IMR-90 (cell line): ENCODE measurements around the gene FBXL14. TPM values are rescaled to one million over a fixed set of nuclear protein-coding genes. Genes with fewer than 3 reads are reported as not detected.
A peak's percentile ranks its signal among the peaks of the same experiment; 100 is the strongest.

ENCODE experiments used
- ATAC-seq: fragments of 200-7000 bp; cut with Tn5 transposase; 2 replicates; pipeline ENCODE4 v1.9.1; 2020; ENCODE audit warnings: low read depth, mild to moderate bottlenecking, moderate library complexity
- BruUV-seq: library from RNA; stranded (reverse); fragments of 400-500 nt; replicated peaks from 2 replicates; lab custom pipeline; 2021; lab: Mats Ljungman, UMichigan
- CTCF ChIA-PET: fragments of 300-600 bp; formaldehyde crosslinking; extraction: SDS; loops from one replicate; lab custom pipeline; 2021; ENCODE audit warnings: antibody characterized with exemption; lab: Yijun Ruan, JAX
- POLR2A ChIA-PET: fragments of 300-600 bp; sonication (Branson Sonifier 250); formaldehyde crosslinking; loops from one replicate; lab custom pipeline; 2022; ENCODE audit warnings: antibody characterized with exemption; ENCODE audit not compliant: unreplicated experiment; lab: Charles Lee
- DNase-seq: peaks from one replicate; pipeline ENCODE4 v3.0.0; 2013
- H2AFZ ChIP-seq: replicated peaks from 2 replicates; pipeline ENCODE3; 2013; ENCODE audit warnings: low read length, mild to moderate bottlenecking; ENCODE audit not compliant: poor library complexity
- H2AK5ac ChIP-seq: 2 replicates; pipeline ENCODE4 v1.6.1; 2013; ENCODE audit warnings: low read depth, low read length, inconsistent platforms
- H2AK9ac ChIP-seq: replicated peaks from 2 replicates; pipeline ENCODE3; 2013; ENCODE audit warnings: mild to moderate bottlenecking, low read depth, low read length, moderate library complexity; ENCODE audit not compliant: poor library complexity
- H2BK120ac ChIP-seq: 2 replicates; pipeline ENCODE4 v1.6.1; 2013; ENCODE audit warnings: low read depth, low read length, inconsistent platforms
- H2BK15ac ChIP-seq: 3 replicates; pipeline ENCODE4 v1.6.1; 2013; ENCODE audit warnings: low read depth, low read length, inconsistent platforms
- H2BK20ac ChIP-seq: 2 replicates; pipeline ENCODE4 v1.6.1; 2013; ENCODE audit warnings: low read depth, mild to moderate bottlenecking, inconsistent platforms, low read length, moderate library complexity
- H2BK5ac ChIP-seq: 2 replicates; pipeline ENCODE4 v1.6.1; 2013; ENCODE audit warnings: mild to moderate bottlenecking, low read depth, low read length, inconsistent platforms; ENCODE audit not compliant: poor library complexity, severe bottlenecking
- H3K14ac ChIP-seq: replicated peaks from 2 replicates; pipeline ENCODE4 v1.6.1; 2013; ENCODE audit warnings: low read depth, low read length, inconsistent platforms
- H3K18ac ChIP-seq: 2 replicates; pipeline ENCODE4 v1.6.1; 2013; ENCODE audit warnings: low read depth, low read length, control low read depth
- H3K23ac ChIP-seq: 2 replicates; pipeline ENCODE4 v1.6.1; 2013; ENCODE audit warnings: low read depth, low read length, inconsistent platforms
- H3K27ac ChIP-seq: 2 replicates; pipeline ENCODE4 v1.5.1; 2013; ENCODE audit warnings: mild to moderate bottlenecking, control low read depth, low read length; ENCODE audit not compliant: insufficient read depth
- H3K27me3 ChIP-seq: 2 replicates; pipeline ENCODE4 v1.6.1; 2013; ENCODE audit warnings: low read length; ENCODE audit not compliant: control insufficient read depth, insufficient read depth
- H3K36me3 ChIP-seq: 2 replicates; pipeline ENCODE4 v1.6.1; 2013; ENCODE audit warnings: low read length, mixed read lengths; ENCODE audit not compliant: control insufficient read depth, insufficient read depth
- H3K4ac ChIP-seq: 2 replicates; pipeline ENCODE4 v1.6.1; 2013; ENCODE audit warnings: low read depth, low read length, inconsistent platforms
- H3K4me1 ChIP-seq: 2 replicates; pipeline ENCODE4 v1.6.1; 2013; ENCODE audit warnings: low read length, mixed read lengths; ENCODE audit not compliant: control insufficient read depth, insufficient read depth
- H3K4me2 ChIP-seq: 2 replicates; pipeline ENCODE4 v1.6.1; 2013; ENCODE audit warnings: low read depth, mild to moderate bottlenecking, control low read depth, low read length, moderate library complexity
- H3K4me3 ChIP-seq: 2 replicates; pipeline ENCODE4 v1.5.1; 2013; ENCODE audit warnings: low read depth, mild to moderate bottlenecking, control low read depth, low read length, moderate library complexity; ENCODE audit not compliant: insufficient read depth
- H3K56ac ChIP-seq: 2 replicates; pipeline ENCODE4 v1.6.1; 2013; ENCODE audit warnings: low read length, inconsistent platforms; ENCODE audit not compliant: insufficient read depth; ENCODE audit errors: extremely low read depth
- H3K79me1 ChIP-seq, 2 experiments: 2 replicates each; pipeline ENCODE4 v1.6.1; 2013; ENCODE audit warnings: low read length in 2 of 2, inconsistent platforms in 1 of 2, low read depth in 1 of 2
- H3K9ac ChIP-seq: 2 replicates; pipeline ENCODE4 v1.6.1; 2013; ENCODE audit warnings: low read depth, low read length, control low read depth
- H3K9me1 ChIP-seq: 2 replicates; pipeline ENCODE4 v1.6.1; 2013; ENCODE audit warnings: low read length, inconsistent platforms; ENCODE audit not compliant: insufficient read depth
- H3K9me3 ChIP-seq: 2 replicates; pipeline ENCODE4 v1.6.1; 2013; ENCODE audit warnings: low read length; ENCODE audit not compliant: control insufficient read depth, insufficient read depth
- H4K20me1 ChIP-seq: 2 replicates; pipeline ENCODE4 v1.6.1; 2013; ENCODE audit warnings: low read length, inconsistent platforms; ENCODE audit not compliant: insufficient read depth
- H4K5ac ChIP-seq: 2 replicates; pipeline ENCODE4 v1.6.1; 2013; ENCODE audit warnings: mild to moderate bottlenecking, low read depth, low read length, control low read depth
- H4K8ac ChIP-seq, 2 experiments: 2 replicates each; pipeline ENCODE4 v1.6.1; 2013; ENCODE audit warnings: low read depth in 2 of 2, low read length in 2 of 2, control low read depth in 1 of 2, inconsistent platforms in 1 of 2
- H4K91ac ChIP-seq: 2 replicates; pipeline ENCODE4 v1.6.1; 2013; ENCODE audit warnings: low read depth, low read length, inconsistent platforms; ENCODE audit not compliant: insufficient read depth
- BHLHE40 ChIP-seq: fragments of 150-350 bp; IDR thresholded peaks from 2 replicates; pipeline ENCODE4 v1.6.1; 2016; ENCODE audit warnings: mild to moderate bottlenecking, low read depth, low read length
- CEBPB ChIP-seq: IDR thresholded peaks from 2 replicates; pipeline ENCODE4 v1.6.1; 2012; ENCODE audit warnings: low read depth, low read length, improper control_type of control experiment
- CTCF ChIP-seq: conservative IDR thresholded peaks from 2 replicates; pipeline ENCODE4 v1.5.1; 2012; ENCODE audit warnings: mild to moderate bottlenecking, low read depth, low read length, improper control_type of control experiment
- FOS ChIP-seq: fragments of 150-350 bp; IDR thresholded peaks from 2 replicates; pipeline ENCODE4 v1.6.1; 2016; ENCODE audit warnings: low read depth, low read length
- MAFK ChIP-seq: IDR thresholded peaks from 2 replicates; pipeline ENCODE4 v1.6.1; 2012; ENCODE audit warnings: low read depth, low read length, improper control_type of control experiment
- NFE2L2 ChIP-seq: fragments of 150-350 bp; IDR thresholded peaks from 2 replicates; pipeline ENCODE4 v1.6.1; 2016; ENCODE audit warnings: low read depth, mild to moderate bottlenecking, low read length
- RCOR1 ChIP-seq: IDR thresholded peaks from 2 replicates; pipeline ENCODE4 v1.6.1; 2012; ENCODE audit warnings: mild to moderate bottlenecking, low read length, improper control_type of control experiment; ENCODE audit not compliant: insufficient replicate concordance
- RFX5 ChIP-seq: IDR thresholded peaks from 2 replicates; pipeline ENCODE4 v1.8.0; 2012; ENCODE audit warnings: low read depth, mild to moderate bottlenecking, low read length, moderate library complexity
- USF2 ChIP-seq: fragments of 150-350 bp; IDR thresholded peaks from 2 replicates; pipeline ENCODE4 v1.6.1; 2017; ENCODE audit warnings: mild to moderate bottlenecking, antibody characterized with exemption, low read length, low read depth
- WGBS, 2 experiments: methylation state at CpG; one replicate each; pipeline versions ENCODE4 v1.1.5 to v1.1.7; 2013; ENCODE audit warnings: missing lambda C conversion rate in 2 of 2; ENCODE audit not compliant: insufficient read length in 1 of 2; ENCODE audit errors: extremely low coverage in 2 of 2; 5-methylcytosine and 5-hydroxymethylcytosine counted together
- dilution Hi-C: fragments of 300-500 bp; cut with HindIII; formaldehyde crosslinking; loops from one replicate; pipeline ENCODE4 v1.14.3; 2018; ENCODE audit warnings: low sequenced_read_pairs; ENCODE audit not compliant: unreplicated experiment
- in situ Hi-C: fragments of 300-500 bp; cut with MboI; formaldehyde crosslinking; loops from 3 replicates; pipeline ENCODE4 v1.14.3; 2019; ENCODE audit warnings: low sequenced_read_pairs, inconsistent platforms, mixed read lengths
- intact Hi-C: fragments of 100-400 bp; cut with micrococcal nuclease; formaldehyde crosslinking; loops from 2 replicates; pipeline ENCODE4 v1.10.0; 2022
- polyA plus RNA-seq, 3 experiments: library from polyadenylated mRNA; depleted of rRNA; stranded (reverse); fragments of >200 nt; gene quantifications; 2 replicates each; pipeline ENCODE4 v1.2.3, GENCODE V29; 2012; ENCODE audit warnings: low replicate concordance in 1 of 3
- total RNA-seq: library from RNA; depleted of rRNA; stranded (reverse); fragments of >200 nt; gene quantifications from 2 replicates; pipeline ENCODE4 v1.2.3, GENCODE V29; 2012

FBXL14 gene
- total and polyA plus RNA-seq, 2 of the 4 experiments (the other 2 are of a cell fraction): 4.7 to 7.3 TPM

GRCh38 chr12:1575408-1576401, 18.7 kb downstream of the FBXL14 start (continued):
- no peak for TF ChIP-seq FOS

- Histone ChIP-seq H2AK5ac (no peak overlapping the region; the same call in 1 of the 2 replicates), H3K79me1 (peaks cover 34 to 75% of the 10 kb centered on the region in 2 experiments), H2BK5ac (peak overlapping the region; percentile 67), H3K9ac (no peak overlapping the region), H3K36me3 (no peaks in the 10 kb centered on the region), H3K27me3 (no peaks in the 10 kb centered on the region), H3K9me1 (peaks cover 32% of the 10 kb centered on the region), H3K27ac (no peak overlapping the region), H3K18ac (no peak overlapping the region), H2BK120ac (no peak overlapping the region), H4K20me1 (peaks cover 44% of the 10 kb centered on the region; the same call in 1 of the 2 replicates), H3K4me3 (no peak overlapping the region), H3K9me3 (no peaks in the 10 kb centered on the region), H2BK15ac (peak overlapping the region; percentile 2; the same call in 1 of the 3 replicates), H2BK20ac (no peak overlapping the region), H4K5ac (no peak overlapping the region), H3K4me2 (peak overlapping the region; percentile 75), H4K8ac (no peak overlapping the region), H3K14ac (no peak overlapping the region; the same call in 1 of the 2 replicates), H3K56ac (no peak overlapping the region), H2AFZ (no peak overlapping the region), H3K4ac (no peak overlapping the region), H3K23ac (no peak overlapping the region), H4K91ac (no peak overlapping the region), H2AK9ac (no peak overlapping the region), H3K4me1 (peaks cover 24% of the 10 kb centered on the region)
- BruUV-seq: no TSS peak
- no CpG with 5 or more reads among the region's 1 CpG for WGBS, 2 experiments
- intact Hi-C loops (loop anchor here (5.0 kb wide), 1 partner anchor 43 kb away; no protein-coding TSS in a partner anchor), dilution Hi-C loops (loop anchor here (25.0 kb wide), 1 partner anchor 463 kb away; no protein-coding TSS in a partner anchor), in situ Hi-C loops (loop anchor here (25.0 kb wide), 1 partner anchor 663 kb away; no protein-coding TSS in a partner anchor)
- DNase-seq (no peak), ATAC-seq (0 out of 2 replicates have a peak, but pooled peaks have one; percentile 2)
- TF ChIP-seq CEBPB: no peak
- TF ChIP-seq NFE2L2: no peak
- no peak for TF ChIP-seq BHLHE40
- TF ChIP-seq RFX5: no peak
- TF ChIP-seq CTCF: no peak
- no peak for TF ChIP-seq USF2
- no peak for TF ChIP-seq RCOR1
- TF ChIP-seq MAFK: no peak
- ChIA-PET POLR2A (no interaction called here), CTCF (interaction anchor here (0.6 kb wide), 1 partner anchor 17 kb away, joined by 3 read pairs; no protein-coding TSS in a partner anchor)
Measured at GRCh38 chr12:1574865-1575259, 19.5 kb downstream of the FBXL14 start.
